ENCODE data around the gene ATP4B. TPM values are rescaled to one million over a fixed set of nuclear protein-coding genes. Genes with fewer than 3 reads are reported as not detected.

The ATP4B gene
- total RNA-seq, 1 experiment from 2014 or later = not detected

DNA sequence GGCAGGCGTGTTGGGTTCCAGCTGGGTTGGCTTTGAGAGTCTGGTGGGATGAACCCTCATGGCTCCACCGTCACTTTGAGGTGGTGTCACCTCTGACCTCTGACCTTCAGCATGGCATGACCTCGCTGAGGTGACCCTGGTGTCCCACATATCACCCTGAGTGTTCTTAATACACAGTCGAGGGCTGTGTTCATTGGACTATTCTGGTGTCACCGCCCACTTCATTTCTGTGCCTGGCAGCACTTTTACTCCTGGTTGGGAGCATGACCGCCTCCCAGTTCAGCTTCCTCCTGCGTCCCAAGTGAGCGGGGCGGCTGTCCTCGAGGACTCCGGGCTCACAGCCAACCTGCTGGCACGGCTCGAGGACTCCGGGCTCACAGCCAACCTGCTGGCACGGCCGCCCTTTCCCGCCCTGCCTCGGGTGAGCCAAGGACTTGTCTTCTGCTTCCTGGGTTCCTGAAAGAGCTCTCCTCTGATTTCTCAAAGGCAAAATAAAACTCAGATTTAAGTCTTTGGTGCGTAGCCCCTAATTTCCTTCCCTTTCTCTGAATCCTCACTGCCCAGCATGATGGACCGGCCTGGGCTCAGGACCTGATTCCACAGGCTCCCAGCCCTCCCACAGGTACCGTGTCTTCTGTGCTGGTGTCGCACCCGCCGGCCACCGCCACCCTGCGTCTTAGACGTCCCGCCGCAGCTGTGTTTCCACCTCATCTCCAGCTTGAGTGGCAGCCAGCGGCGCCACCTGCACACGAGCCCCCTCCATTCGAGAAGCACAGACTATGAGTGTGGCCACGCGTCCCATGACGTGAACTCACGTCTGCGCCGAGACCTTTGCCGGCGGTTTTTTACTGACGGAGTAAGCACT is 10.4 kb downstream of the ATP4B start (continued):
- no peak for TF ChIP-seq NR1H2 (CRISPR knock-in tag; IDR thresholded peaks at IDR 0.05)
- no peak for TF ChIP-seq ZBTB21 (CRISPR knock-in tag; IDR thresholded peaks at IDR 0.05; ENCODE audit: borderline replicate concordance)
- no peak for TF ChIP-seq SP1 (CRISPR knock-in tag; conservative IDR thresholded peaks at IDR 0.05)
- TF ChIP-seq GABPB1 (CRISPR knock-in tag; IDR thresholded peaks at IDR 0.05) = no peak
- no peak for TF ChIP-seq GRHL2 (CRISPR knock-in tag; IDR thresholded peaks at IDR 0.05; ENCODE audit: insufficient replicate concordance, severe bottlenecking)
- no peak for TF ChIP-seq TP53 (CRISPR knock-in tag; IDR thresholded peaks at IDR 0.05)
- no peak for TF ChIP-seq ZNF396 (CRISPR knock-in tag; IDR thresholded peaks at IDR 0.05; ENCODE audit: borderline replicate concordance)
- no peak for TF ChIP-seq CREB1 (CRISPR knock-in tag; IDR thresholded peaks at IDR 0.05)
- no peak for TF ChIP-seq ESRRA (CRISPR knock-in tag; IDR thresholded peaks at IDR 0.05; ENCODE audit: borderline replicate concordance)
- no peak for TF ChIP-seq TEAD4 (CRISPR knock-in tag; IDR thresholded peaks at IDR 0.05)
- TF ChIP-seq ATF1 (CRISPR knock-in tag; IDR thresholded peaks at IDR 0.05) = no peak

DNA sequence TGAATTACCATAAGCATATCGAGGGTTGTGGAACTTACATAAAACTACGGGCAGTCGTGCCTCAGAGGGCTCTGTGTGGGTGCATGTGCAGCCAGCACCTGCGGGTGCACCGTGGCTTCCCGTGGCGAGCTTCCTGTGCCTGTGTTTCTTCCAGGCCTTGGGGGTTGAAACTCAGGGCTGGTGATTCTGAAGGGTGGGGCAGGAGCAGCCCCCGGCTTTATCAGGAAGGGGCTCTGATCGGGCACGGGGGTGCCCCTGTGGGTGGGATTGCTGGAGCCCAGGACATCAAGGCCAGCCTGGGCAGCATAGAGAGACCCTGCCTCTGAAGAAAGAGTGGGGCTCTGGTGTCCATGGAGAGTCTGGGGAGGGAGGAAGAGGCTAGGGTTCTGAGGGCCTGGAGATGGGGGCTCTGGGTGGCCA is 11.1 kb downstream of the ATP4B start:
- no peaks in the 10 kb centered on the region for H3K27me3 Mint-ChIP-seq (ENCODE audit: low read depth)
- CTCF ChIA-PET = no interaction called here

DNA sequence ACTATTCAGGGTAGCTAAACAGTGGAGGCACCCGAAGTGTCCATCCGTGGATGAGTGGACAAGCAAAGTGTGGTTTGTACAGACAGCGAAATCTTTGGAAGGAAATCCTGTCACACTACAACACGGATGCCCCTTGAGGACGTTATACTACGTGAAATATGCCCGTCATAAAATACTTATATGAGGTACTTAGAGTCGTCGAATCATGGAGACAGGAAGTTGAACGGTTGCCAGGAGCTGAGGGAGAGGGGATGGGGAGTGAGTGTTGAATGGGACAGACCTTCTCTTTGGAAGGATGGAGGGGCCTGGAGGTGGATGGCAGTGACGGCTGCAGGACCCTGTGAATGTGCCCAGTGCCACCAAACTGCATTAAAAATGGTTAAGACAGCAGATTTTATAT is 11.6 kb downstream of the ATP4B start:
- TF ChIP-seq FOXK1 (CRISPR knock-in tag; IDR thresholded peaks at IDR 0.05) = no peak
- TF ChIP-seq, protein P1, sequence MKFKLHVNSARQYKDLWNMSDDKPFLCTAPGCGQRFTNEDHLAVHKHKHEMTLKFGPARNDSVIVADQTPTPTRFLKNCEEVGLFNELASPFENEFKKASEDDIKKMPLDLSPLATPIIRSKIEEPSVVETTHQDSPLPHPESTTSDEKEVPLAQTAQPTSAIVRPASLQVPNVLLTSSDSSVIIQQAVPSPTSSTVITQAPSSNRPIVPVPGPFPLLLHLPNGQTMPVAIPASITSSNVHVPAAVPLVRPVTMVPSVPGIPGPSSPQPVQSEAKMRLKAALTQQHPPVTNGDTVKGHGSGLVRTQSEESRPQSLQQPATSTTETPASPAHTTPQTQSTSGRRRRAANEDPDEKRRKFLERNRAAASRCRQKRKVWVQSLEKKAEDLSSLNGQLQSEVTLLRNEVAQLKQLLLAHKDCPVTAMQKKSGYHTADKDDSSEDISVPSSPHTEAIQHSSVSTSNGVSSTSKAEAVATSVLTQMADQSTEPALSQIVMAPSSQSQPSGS (CRISPR knock-in tag; IDR thresholded peaks at IDR 0.05; ENCODE audit: borderline replicate concordance, low read depth) = no peak
- no peak for TF ChIP-seq KAT7 (CRISPR knock-in tag; IDR thresholded peaks at IDR 0.05; ENCODE audit: borderline replicate concordance)
- TF ChIP-seq, protein P2, sequence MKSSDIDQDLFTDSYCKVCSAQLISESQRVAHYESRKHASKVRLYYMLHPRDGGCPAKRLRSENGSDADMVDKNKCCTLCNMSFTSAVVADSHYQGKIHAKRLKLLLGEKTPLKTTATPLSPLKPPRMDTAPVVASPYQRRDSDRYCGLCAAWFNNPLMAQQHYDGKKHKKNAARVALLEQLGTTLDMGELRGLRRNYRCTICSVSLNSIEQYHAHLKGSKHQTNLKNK (CRISPR knock-in tag; IDR thresholded peaks at IDR 0.05) = no peak
- TF ChIP-seq NR2C2 (CRISPR knock-in tag; IDR thresholded peaks at IDR 0.05) = no peak
- POLR2A ChIA-PET = no interaction called here
- ATAC-seq (no peak), DNase-seq (ENCODE audit: low spot score) (no peak)
- Mint-ChIP-seq H3K36me3 (peaks cover 25% of the 10 kb centered on the region), H3K27me3 (ENCODE audit: low read depth) (no peaks in the 10 kb centered on the region), H3K9me3 (peaks cover 27% of the 10 kb centered on the region), H3K4me3 (no peak overlapping the region), H3K27ac (no peak overlapping the region), H3K4me1 (no peaks in the 10 kb centered on the region; the same call in 1 of the 2 replicates)
- CTCF ChIA-PET = no interaction called here

More for the DNA sequence above, 11.1 kb downstream of the ATP4B start:
- no peaks in the 10 kb centered on the region; the same call in 1 of the 2 replicates for H3K4me1 Mint-ChIP-seq
- DNase-seq (ENCODE audit: low spot score) (peak; percentile 5), ATAC-seq (no peak)
- H3K27ac Mint-ChIP-seq = no peak overlapping the region
- no peak overlapping the region for H3K4me3 Mint-ChIP-seq
- POLR2A ChIA-PET = no interaction called here
- H3K36me3 Mint-ChIP-seq = peaks cover 20% of the 10 kb centered on the region
- TF ChIP-seq, protein P3, sequence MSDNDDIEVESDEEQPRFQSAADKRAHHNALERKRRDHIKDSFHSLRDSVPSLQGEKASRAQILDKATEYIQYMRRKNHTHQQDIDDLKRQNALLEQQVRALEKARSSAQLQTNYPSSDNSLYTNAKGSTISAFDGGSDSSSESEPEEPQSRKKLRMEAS (CRISPR knock-in tag; IDR thresholded peaks at IDR 0.05) = no peak
- TF ChIP-seq TEAD4 (CRISPR knock-in tag; IDR thresholded peaks at IDR 0.05) (no peak), SOX15 (CRISPR knock-in tag; IDR thresholded peaks at IDR 0.05) (no peak)
- peaks cover 24% of the 10 kb centered on the region for H3K9me3 Mint-ChIP-seq

DNA sequence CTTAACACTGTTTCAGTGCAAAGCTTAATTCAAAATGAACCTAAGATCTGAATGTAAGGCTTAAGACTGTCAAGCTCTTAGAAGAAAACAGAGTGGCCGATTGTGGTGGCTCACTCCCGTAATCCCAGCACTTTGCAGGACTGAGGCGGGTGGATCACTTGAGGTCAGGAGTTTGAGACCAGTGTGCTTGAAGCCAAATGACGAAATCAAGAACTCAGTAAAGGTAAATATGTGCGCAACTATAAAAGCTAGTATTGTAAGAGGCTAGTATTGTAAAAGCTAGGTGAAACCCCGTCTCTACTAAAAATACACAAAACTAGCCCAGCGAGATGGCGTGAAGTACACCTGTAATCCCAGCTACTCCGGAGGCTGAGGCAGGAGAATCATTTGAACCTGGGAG is 12.7 kb downstream of the ATP4B start:
- Mint-ChIP-seq H3K4me1 (no peaks in the 10 kb centered on the region; the same call in 1 of the 2 replicates), H3K36me3 (peaks cover 33% of the 10 kb centered on the region), H3K27me3 (ENCODE audit: low read depth) (no peaks in the 10 kb centered on the region), H3K27ac (no peak overlapping the region), H3K9me3 (peaks cover 28% of the 10 kb centered on the region), H3K4me3 (no peak overlapping the region)
- DNase-seq (ENCODE audit: low spot score) (no peak), ATAC-seq (no peak)
- POLR2A ChIA-PET = no interaction called here
- CTCF ChIA-PET = no interaction called here
- TF ChIP-seq, protein P4, sequence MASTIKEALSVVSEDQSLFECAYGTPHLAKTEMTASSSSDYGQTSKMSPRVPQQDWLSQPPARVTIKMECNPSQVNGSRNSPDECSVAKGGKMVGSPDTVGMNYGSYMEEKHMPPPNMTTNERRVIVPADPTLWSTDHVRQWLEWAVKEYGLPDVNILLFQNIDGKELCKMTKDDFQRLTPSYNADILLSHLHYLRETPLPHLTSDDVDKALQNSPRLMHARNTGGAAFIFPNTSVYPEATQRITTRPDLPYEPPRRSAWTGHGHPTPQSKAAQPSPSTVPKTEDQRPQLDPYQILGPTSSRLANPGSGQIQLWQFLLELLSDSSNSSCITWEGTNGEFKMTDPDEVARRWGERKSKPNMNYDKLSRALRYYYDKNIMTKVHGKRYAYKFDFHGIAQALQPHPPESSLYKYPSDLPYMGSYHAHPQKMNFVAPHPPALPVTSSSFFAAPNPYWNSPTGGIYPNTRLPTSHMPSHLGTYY (CRISPR knock-in tag; IDR thresholded peaks at IDR 0.05) = no peak
- TF ChIP-seq CREB1 (CRISPR knock-in tag; IDR thresholded peaks at IDR 0.05) (no peak), NR1H2 (CRISPR knock-in tag; IDR thresholded peaks at IDR 0.05) (no peak)
- TF ChIP-seq, protein P5, sequence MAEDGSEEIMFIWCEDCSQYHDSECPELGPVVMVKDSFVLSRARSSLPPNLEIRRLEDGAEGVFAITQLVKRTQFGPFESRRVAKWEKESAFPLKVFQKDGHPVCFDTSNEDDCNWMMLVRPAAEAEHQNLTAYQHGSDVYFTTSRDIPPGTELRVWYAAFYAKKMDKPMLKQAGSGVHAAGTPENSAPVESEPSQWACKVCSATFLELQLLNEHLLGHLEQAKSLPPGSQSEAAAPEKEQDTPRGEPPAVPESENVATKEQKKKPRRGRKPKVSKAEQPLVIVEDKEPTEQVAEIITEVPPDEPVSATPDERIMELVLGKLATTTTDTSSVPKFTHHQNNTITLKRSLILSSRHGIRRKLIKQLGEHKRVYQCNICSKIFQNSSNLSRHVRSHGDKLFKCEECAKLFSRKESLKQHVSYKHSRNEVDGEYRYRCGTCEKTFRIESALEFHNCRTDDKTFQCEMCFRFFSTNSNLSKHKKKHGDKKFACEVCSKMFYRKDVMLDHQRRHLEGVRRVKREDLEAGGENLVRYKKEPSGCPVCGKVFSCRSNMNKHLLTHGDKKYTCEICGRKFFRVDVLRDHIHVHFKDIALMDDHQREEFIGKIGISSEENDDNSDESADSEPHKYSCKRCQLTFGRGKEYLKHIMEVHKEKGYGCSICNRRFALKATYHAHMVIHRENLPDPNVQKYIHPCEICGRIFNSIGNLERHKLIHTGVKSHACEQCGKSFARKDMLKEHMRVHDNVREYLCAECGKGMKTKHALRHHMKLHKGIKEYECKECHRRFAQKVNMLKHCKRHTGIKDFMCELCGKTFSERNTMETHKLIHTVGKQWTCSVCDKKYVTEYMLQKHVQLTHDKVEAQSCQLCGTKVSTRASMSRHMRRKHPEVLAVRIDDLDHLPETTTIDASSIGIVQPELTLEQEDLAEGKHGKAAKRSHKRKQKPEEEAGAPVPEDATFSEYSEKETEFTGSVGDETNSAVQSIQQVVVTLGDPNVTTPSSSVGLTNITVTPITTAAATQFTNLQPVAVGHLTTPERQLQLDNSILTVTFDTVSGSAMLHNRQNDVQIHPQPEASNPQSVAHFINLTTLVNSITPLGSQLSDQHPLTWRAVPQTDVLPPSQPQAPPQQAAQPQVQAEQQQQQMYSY (CRISPR knock-in tag; IDR thresholded peaks at IDR 0.05) = no peak
- TF ChIP-seq, protein P6, sequence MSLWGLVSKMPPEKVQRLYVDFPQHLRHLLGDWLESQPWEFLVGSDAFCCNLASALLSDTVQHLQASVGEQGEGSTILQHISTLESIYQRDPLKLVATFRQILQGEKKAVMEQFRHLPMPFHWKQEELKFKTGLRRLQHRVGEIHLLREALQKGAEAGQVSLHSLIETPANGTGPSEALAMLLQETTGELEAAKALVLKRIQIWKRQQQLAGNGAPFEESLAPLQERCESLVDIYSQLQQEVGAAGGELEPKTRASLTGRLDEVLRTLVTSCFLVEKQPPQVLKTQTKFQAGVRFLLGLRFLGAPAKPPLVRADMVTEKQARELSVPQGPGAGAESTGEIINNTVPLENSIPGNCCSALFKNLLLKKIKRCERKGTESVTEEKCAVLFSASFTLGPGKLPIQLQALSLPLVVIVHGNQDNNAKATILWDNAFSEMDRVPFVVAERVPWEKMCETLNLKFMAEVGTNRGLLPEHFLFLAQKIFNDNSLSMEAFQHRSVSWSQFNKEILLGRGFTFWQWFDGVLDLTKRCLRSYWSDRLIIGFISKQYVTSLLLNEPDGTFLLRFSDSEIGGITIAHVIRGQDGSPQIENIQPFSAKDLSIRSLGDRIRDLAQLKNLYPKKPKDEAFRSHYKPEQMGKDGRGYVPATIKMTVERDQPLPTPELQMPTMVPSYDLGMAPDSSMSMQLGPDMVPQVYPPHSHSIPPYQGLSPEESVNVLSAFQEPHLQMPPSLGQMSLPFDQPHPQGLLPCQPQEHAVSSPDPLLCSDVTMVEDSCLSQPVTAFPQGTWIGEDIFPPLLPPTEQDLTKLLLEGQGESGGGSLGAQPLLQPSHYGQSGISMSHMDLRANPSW (CRISPR knock-in tag; conservative IDR thresholded peaks at IDR 0.05; ENCODE audit: low read depth) = no peak

Measured in WTC11 (cell line).